GM12801 (cell line): ENCODE measurements around the gene MT3.

Source experiments
- TF ChIP-seq, protein P1 (sequence below): IDR thresholded peaks from one replicate; pipeline ENCODE4 v1.5.1; 2011; ENCODE audit warnings: control low read depth; ENCODE audit not compliant: insufficient read length; ENCODE audit errors: extremely low read depth

The MT3 gene

DNA sequence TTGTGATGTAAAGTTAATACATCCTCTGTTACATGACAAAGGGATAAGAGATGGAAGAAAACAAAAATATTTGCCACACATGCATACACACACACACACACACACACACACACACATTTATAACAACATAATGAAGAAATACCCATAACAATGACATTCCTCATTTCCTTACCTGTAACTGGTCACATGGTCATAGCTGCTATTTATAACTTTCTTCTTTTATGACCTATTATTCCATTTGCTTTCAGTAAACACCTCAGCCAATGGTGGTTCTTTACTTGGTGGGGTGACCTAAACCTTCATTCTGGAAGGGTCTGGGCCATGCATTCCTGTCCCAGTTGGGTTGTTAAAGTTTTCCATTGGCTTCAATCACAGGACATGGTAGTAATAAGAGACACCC is 24.4 kb downstream of the MT3 start:
- TF ChIP-seq, protein P1, sequence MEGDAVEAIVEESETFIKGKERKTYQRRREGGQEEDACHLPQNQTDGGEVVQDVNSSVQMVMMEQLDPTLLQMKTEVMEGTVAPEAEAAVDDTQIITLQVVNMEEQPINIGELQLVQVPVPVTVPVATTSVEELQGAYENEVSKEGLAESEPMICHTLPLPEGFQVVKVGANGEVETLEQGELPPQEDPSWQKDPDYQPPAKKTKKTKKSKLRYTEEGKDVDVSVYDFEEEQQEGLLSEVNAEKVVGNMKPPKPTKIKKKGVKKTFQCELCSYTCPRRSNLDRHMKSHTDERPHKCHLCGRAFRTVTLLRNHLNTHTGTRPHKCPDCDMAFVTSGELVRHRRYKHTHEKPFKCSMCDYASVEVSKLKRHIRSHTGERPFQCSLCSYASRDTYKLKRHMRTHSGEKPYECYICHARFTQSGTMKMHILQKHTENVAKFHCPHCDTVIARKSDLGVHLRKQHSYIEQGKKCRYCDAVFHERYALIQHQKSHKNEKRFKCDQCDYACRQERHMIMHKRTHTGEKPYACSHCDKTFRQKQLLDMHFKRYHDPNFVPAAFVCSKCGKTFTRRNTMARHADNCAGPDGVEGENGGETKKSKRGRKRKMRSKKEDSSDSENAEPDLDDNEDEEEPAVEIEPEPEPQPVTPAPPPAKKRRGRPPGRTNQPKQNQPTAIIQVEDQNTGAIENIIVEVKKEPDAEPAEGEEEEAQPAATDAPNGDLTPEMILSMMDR, result no peak

DNA sequence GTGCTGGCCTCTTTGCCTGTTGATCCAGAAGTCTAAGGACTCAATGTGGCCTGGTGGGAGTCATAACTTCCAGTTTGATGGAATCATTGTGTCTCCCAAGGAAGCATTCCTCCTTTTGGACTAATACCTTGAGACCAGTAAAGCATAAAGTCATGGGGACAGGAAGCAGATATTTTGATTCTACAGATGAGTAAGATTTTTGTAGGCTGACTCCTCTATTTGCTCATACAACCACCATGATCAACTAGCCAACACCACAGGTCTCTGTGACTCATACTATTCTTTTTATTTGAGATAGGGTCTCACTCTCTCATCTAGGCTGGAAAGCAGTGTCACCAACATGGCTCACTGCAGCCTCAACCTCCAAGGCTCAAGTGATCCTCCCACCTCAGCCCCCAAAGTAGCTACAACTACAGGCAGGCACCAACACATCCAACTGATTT is 25.2 kb downstream of the MT3 start:
- TF ChIP-seq, protein P1, result no peak

DNA sequence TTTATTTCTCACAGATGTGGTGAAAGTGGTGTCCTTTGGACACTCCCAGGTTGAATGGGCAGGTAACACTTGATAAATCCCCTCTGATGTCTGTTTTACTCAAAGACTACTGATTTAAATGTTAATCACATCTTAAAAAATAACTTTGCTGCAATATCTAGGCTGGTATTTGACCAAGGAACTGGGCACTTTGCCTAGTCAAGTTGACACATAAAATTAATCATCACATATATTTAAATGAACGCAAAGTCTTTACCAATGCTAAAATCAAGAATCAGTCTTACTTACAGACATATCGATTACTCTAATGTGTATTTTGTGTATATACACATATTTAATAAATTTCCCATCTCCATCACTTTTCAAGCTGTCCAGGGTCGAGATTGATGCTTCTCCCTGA is 26.0 kb downstream of the MT3 start:
- TF ChIP-seq, protein P1, result no peak

DNA sequence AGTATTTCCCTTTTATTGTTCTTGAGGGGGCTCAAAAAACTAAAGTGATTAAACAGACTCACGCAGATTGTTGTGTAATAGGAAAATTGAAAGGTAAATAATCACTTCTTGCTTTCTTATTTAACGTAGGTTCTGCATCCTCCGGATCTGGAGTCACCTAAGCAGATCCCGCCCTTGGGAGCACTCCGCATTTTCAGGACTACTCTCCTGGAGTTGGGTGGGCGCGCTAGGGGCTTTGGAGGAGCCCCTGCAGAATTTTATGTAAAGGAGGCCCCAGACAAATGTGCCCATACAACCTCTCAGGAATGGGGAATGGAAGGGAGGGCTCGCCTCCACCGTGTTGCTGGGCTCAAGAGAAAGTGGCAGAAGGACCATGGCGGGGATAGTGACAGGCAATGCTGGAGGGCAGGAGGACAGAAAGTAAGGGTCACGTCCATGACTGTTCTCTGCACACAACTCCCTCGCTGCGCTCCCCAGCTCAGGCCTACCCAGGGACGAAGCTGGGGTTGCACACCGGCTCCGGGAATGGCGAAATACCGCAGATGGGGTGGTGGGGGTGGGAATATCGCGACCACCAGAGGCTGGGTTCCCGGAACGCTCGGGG is 27.4 kb downstream of the MT3 start:
- TF ChIP-seq, protein P1, result no peak

DNA sequence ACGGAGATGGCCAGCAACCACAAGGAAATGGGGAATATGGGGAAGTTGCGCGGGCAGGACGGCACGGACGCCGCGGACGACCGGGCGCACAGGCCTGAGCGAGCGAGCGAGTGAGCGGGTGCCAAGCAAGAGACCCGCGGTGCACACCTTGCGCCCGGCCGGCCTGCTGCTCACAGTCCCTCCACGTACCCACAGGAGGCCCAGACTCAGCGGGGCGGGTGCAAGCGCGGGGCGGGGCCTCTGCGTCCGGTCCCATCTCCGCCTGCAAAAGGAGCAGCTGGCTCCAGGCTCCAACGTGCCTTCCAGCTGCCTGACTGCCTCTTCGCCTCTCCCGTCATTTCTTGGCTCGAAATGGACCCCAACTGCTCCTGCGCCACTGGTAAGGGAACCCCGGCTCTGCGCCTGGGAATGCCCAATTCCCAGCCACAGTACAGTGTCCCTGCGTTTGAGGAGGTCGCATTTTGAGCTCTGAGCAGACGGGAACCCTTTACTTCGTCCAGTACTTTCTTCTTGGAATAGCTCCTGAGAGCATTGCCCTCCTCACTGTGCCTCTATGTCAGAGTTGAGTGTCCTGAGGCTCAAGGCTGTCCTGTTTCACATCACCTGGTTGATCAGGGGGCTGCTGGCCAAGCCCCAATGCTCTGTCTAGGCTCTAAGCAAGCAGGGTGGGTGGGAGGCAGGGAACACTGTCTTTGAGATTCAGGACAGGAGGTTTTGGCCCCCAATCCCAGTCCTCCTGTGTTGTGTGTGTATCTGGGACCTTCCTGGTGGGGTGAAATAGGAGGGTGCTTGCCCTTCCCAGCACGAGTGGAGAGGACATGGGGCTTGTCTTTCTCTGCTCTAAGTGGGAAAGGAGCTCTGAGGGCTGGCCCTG is 28.1 kb downstream of the MT3 start:
- TF ChIP-seq, protein P1, result no peak

DNA sequence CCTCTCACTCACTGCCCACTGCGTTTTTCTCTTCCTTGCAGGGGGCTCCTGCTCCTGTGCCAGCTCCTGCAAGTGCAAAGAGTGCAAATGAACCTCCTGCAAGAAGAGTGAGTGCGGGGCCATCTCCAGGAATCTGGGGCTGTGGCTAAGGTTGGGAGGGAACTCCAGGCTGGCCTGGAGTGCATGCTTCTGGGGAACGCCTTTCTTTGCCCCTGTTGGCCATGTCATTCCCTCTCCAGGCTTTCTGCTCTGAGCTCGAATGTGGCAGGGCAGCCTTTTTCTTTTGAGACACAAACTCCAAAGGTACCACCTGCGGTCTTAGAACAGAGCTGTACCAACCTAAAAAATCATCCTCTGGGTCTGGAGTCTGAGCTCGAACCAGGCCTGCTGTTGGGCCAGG is 28.8 kb downstream of the MT3 start:
- TF ChIP-seq, protein P1, result no peak

DNA sequence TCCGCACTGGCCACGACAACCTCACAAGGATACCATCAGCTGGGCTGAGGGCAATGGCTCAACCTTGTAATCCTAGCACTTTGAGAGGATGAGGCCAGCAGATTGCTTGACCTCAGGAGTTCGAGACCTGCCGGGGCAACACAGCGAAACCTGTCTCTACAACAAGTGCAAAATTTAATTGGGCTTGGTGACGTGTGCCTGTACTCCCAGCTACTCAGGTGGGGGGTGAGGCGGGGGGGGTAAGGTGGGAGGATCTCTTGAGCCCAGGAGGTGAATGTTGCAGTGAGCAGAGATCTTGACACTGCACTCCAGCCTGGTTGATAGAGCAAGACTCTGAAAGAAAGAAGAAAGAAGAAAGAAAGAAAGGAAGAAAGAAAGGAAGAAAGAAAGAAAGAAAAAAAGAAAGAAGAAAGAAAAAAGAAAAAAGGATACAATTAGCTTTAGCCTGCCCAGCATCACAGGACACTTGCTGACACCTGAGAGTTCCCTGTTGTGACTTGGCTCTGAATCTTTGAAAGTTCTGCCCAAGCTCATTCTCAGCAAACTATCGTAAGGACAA is 31.1 kb downstream of the MT3 start:
- TF ChIP-seq, protein P1, result no peak
